Measurements from ENCODE around the gene SLC25A12. TPM values are rescaled to one million over a fixed set of nuclear protein-coding genes. Genes with fewer than 3 reads are reported as not detected.
A peak's percentile ranks its signal among the peaks of the same experiment; 100 is the strongest.

Gene SLC25A12
- 10 to 100 TPM; 53.5 to 77.8 (median 55.9) TPM for total RNA-seq
- 10 to 100 TPM; 12.0 to 15.8 (median 13.4) TPM for polyA plus RNA-seq

- intact Hi-C loops (cut with DNase I) = loop anchor here (2.0 to 10.0 kb wide), 3 partner anchors 29 to 191 kb away; partner anchors contain the start of genes DLX1 and HAT1
- peak; percentile 87 for DNase-seq
- no peaks in the 10 kb centered on the region for H3K9me3 ChIP-seq
- peak within 1 kb of the TSS; percentile 76 to 90 (median 82) for H3K4me3 ChIP-seq
- TF ChIP-seq POLR2AphosphoS5 (IDR thresholded peaks at IDR 0.05) = peak in 3 of 4 donors; percentile 59 to 84 (median 77)
- TF ChIP-seq POLR2A (IDR thresholded peaks at IDR 0.05) = peak in 1 of 2 donors; percentile 57
- TF ChIP-seq EP300 (IDR thresholded peaks at IDR 0.05) = no peak
- TF ChIP-seq CTCF (IDR thresholded peaks at IDR 0.05) = no peak
- H3K27me3 ChIP-seq = no peaks in the 10 kb centered on the region
- no peaks in the 10 kb centered on the region for H3K36me3 ChIP-seq
- H3K4me1 ChIP-seq = peaks cover 0 to 38% (median 11%) of the 10 kb centered on the region in 4 donors
- WGBS, 2 donors = 0 to 1% methylated on average over 63 of the region's 63 CpGs
- H3K27ac ChIP-seq = peak within 1 kb of the TSS; percentile 82 to 85 (median 82)
These were observed at the start of gene SLC25A12 for GRCh38 chr2:171893824-171894611. TSS of gene SLC25A12 (minus strand) at chr2:171894244. CDS start at chr2:171894214, 30 bp downstream.

- H3K4me1 ChIP-seq = peaks cover 0 to 3% (median 0%) of the 10 kb centered on the region in 4 donors
- TF ChIP-seq CTCF (IDR thresholded peaks at IDR 0.05) = no peak
- TF ChIP-seq EP300 (IDR thresholded peaks at IDR 0.05) = no peak
- no peak for TF ChIP-seq POLR2AphosphoS5 (IDR thresholded peaks at IDR 0.05)
- TF ChIP-seq POLR2A (IDR thresholded peaks at IDR 0.05) = no peak
- 95 to 97% methylated on average over 6 of the region's 6 CpGs for WGBS, 2 donors
- intact Hi-C loops (cut with DNase I) = no loop called here
- no peak overlapping the region for H3K4me3 ChIP-seq
- no peak overlapping the region for H3K27ac ChIP-seq
- no peaks in the 10 kb centered on the region for H3K9me3 ChIP-seq
- no peak for DNase-seq
- no peaks in the 10 kb centered on the region for H3K27me3 ChIP-seq
- H3K36me3 ChIP-seq = no peaks in the 10 kb centered on the region
These were observed 47.3 kb upstream of the SLC25A12 start for GRCh38 chr2:171941316-171941699.

- intact Hi-C loops (cut with DNase I) = no loop called here
- H3K27me3 ChIP-seq = no peaks in the 10 kb centered on the region
- 81 to 96% methylated on average over 4 of the region's 4 CpGs for WGBS, 2 donors
- H3K4me3 ChIP-seq = no peak overlapping the region
- no peaks in the 10 kb centered on the region for H3K9me3 ChIP-seq
- peaks cover 0 to 11% (median 0%) of the 10 kb centered on the region in 4 donors for H3K4me1 ChIP-seq
- no peaks in the 10 kb centered on the region for H3K36me3 ChIP-seq
- DNase-seq = no peak
- TF ChIP-seq CTCF (IDR thresholded peaks at IDR 0.05) (no peak), EP300 (IDR thresholded peaks at IDR 0.05) (no peak), POLR2AphosphoS5 (IDR thresholded peaks at IDR 0.05) (no peak), POLR2A (IDR thresholded peaks at IDR 0.05) (no peak)
- H3K27ac ChIP-seq = no peak overlapping the region
These were observed 45.7 kb upstream of the SLC25A12 start for GRCh38 chr2:171939743-171940071.

- Histone ChIP-seq H3K4me3 (no peak overlapping the region), H3K4me1 (peaks cover 0 to 11% (median 0%) of the 10 kb centered on the region in 4 donors), H3K27ac (no peak overlapping the region), H3K36me3 (no peaks in the 10 kb centered on the region), H3K27me3 (no peaks in the 10 kb centered on the region), H3K9me3 (no peaks in the 10 kb centered on the region)
- DNase-seq = no peak
- intact Hi-C loops (cut with DNase I) = no loop called here
- TF ChIP-seq POLR2A (IDR thresholded peaks at IDR 0.05) (no peak), EP300 (IDR thresholded peaks at IDR 0.05) (no peak), CTCF (IDR thresholded peaks at IDR 0.05) (no peak), POLR2AphosphoS5 (IDR thresholded peaks at IDR 0.05) (no peak)
- 94 to 95% methylated on average over 9 of the region's 9 CpGs for WGBS, 2 donors
These were observed 45.2 kb upstream of the SLC25A12 start for GRCh38 chr2:171939058-171939742.

All from sigmoid colon (tissue), 7 donors.